ENCODE results near the gene SPTBN4.
"Not testable (repeated sequence)": the region's sequence is repeated elsewhere in the genome, so short reads cannot be mapped to it uniquely, and the experiment has no call there.

SPTBN4 gene

GRCh38 chr19:40493778-40494177 lies 27.0 kb downstream of the SPTBN4 start:
- Histone ChIP-seq H3K27ac (ENCODE audit: low read depth, low read length) (no peak overlapping the region), H3K4me1 (ENCODE audit: control insufficient read depth, insufficient read depth, low read length, unreplicated experiment) (no peaks in the 10 kb centered on the region)

GRCh38 chr19:40494191-40494838 lies 27.5 kb downstream of the SPTBN4 start:
- no peak overlapping the region for H3K4me3 ChIP-seq (ENCODE audit: low read depth, low read length)
- no peaks in the 10 kb centered on the region for H3K79me2 ChIP-seq (ENCODE audit: control insufficient read depth, insufficient read depth, low read length, unreplicated experiment)
- H3K4me1 ChIP-seq (ENCODE audit: control insufficient read depth, insufficient read depth, low read length, unreplicated experiment) = no peaks in the 10 kb centered on the region
- H2AFZ ChIP-seq (ENCODE audit: low read length, unreplicated experiment) = no peak overlapping the region
- H3K27ac ChIP-seq (ENCODE audit: low read depth, low read length) = no peak overlapping the region
- H3K36me3 ChIP-seq (ENCODE audit: insufficient read depth, low read length) = no peaks in the 10 kb centered on the region
- no peaks in the 10 kb centered on the region for H3K27me3 ChIP-seq (ENCODE audit: insufficient read depth, low read length)

More at GRCh38 chr19:40493778-40494177, 27.0 kb downstream of the SPTBN4 start:
- Histone ChIP-seq H3K4me3 (ENCODE audit: low read depth, low read length) (no peak overlapping the region), H3K36me3 (ENCODE audit: insufficient read depth, low read length) (no peaks in the 10 kb centered on the region), H3K79me2 (ENCODE audit: control insufficient read depth, insufficient read depth, low read length, unreplicated experiment) (no peaks in the 10 kb centered on the region), H2AFZ (ENCODE audit: low read length, unreplicated experiment) (no peak overlapping the region), H3K27me3 (ENCODE audit: insufficient read depth, low read length) (no peaks in the 10 kb centered on the region)

GRCh38 chr19:40497214-40497613 lies 30.4 kb downstream of the SPTBN4 start:
- Histone ChIP-seq H3K79me2 (ENCODE audit: control insufficient read depth, insufficient read depth, low read length, unreplicated experiment) (no peaks in the 10 kb centered on the region), H3K4me1 (ENCODE audit: control insufficient read depth, insufficient read depth, low read length, unreplicated experiment) (no peaks in the 10 kb centered on the region), H3K36me3 (ENCODE audit: insufficient read depth, low read length) (no peaks in the 10 kb centered on the region), H2AFZ (ENCODE audit: low read length, unreplicated experiment) (no peak overlapping the region), H3K27ac (ENCODE audit: low read depth, low read length) (no peak overlapping the region), H3K27me3 (ENCODE audit: insufficient read depth, low read length) (no peaks in the 10 kb centered on the region), H3K4me3 (ENCODE audit: low read depth, low read length) (no peak overlapping the region)

GRCh38 chr19:40499320-40499719 lies 32.5 kb downstream of the SPTBN4 start:
- Histone ChIP-seq H3K36me3 (ENCODE audit: insufficient read depth, low read length) (no peaks in the 10 kb centered on the region), H3K4me3 (ENCODE audit: low read depth, low read length) (no peak overlapping the region), H3K4me1 (ENCODE audit: control insufficient read depth, insufficient read depth, low read length, unreplicated experiment) (no peaks in the 10 kb centered on the region), H2AFZ (ENCODE audit: low read length, unreplicated experiment) (no peak overlapping the region), H3K27me3 (ENCODE audit: insufficient read depth, low read length) (no peaks in the 10 kb centered on the region), H3K79me2 (ENCODE audit: control insufficient read depth, insufficient read depth, low read length, unreplicated experiment) (no peaks in the 10 kb centered on the region), H3K27ac (ENCODE audit: low read depth, low read length) (no peak overlapping the region)

- H3K4me1 ChIP-seq (ENCODE audit: control insufficient read depth, insufficient read depth, low read length, unreplicated experiment); H3K36me3 ChIP-seq (ENCODE audit: insufficient read depth, low read length); H3K27me3 ChIP-seq (ENCODE audit: insufficient read depth, low read length); H3K4me3 ChIP-seq (ENCODE audit: low read depth, low read length); H3K27ac ChIP-seq (ENCODE audit: low read depth, low read length); H3K79me2 ChIP-seq (ENCODE audit: control insufficient read depth, insufficient read depth, low read length, unreplicated experiment); H2AFZ ChIP-seq (ENCODE audit: low read length, unreplicated experiment): not testable (repeated sequence)
Measured at GRCh38 chr19:40500678-40501530, 34.1 kb downstream of the SPTBN4 start.

GRCh38 chr19:40501599-40501998 lies 34.8 kb downstream of the SPTBN4 start:
- Histone ChIP-seq H3K79me2 (ENCODE audit: control insufficient read depth, insufficient read depth, low read length, unreplicated experiment) (no peaks in the 10 kb centered on the region), H3K36me3 (ENCODE audit: insufficient read depth, low read length) (no peaks in the 10 kb centered on the region), H3K27ac (ENCODE audit: low read depth, low read length) (no peak overlapping the region), H3K4me3 (ENCODE audit: low read depth, low read length) (no peak overlapping the region), H3K27me3 (ENCODE audit: insufficient read depth, low read length) (no peaks in the 10 kb centered on the region), H2AFZ (ENCODE audit: low read length, unreplicated experiment) (no peak overlapping the region), H3K4me1 (ENCODE audit: control insufficient read depth, insufficient read depth, low read length, unreplicated experiment) (no peaks in the 10 kb centered on the region)

GRCh38 chr19:40502081-40502480 lies 35.3 kb downstream of the SPTBN4 start:
- Histone ChIP-seq H3K36me3 (ENCODE audit: insufficient read depth, low read length) (no peaks in the 10 kb centered on the region), H3K4me1 (ENCODE audit: control insufficient read depth, insufficient read depth, low read length, unreplicated experiment) (no peaks in the 10 kb centered on the region), H3K27ac (ENCODE audit: low read depth, low read length) (no peak overlapping the region), H3K79me2 (ENCODE audit: control insufficient read depth, insufficient read depth, low read length, unreplicated experiment) (no peaks in the 10 kb centered on the region), H3K27me3 (ENCODE audit: insufficient read depth, low read length) (no peaks in the 10 kb centered on the region), H3K4me3 (ENCODE audit: low read depth, low read length) (no peak overlapping the region), H2AFZ (ENCODE audit: low read length, unreplicated experiment) (no peak overlapping the region)

- Histone ChIP-seq H3K27me3 (ENCODE audit: insufficient read depth, low read length) (no peaks in the 10 kb centered on the region), H3K4me3 (ENCODE audit: low read depth, low read length) (no peak overlapping the region), H3K36me3 (ENCODE audit: insufficient read depth, low read length) (no peaks in the 10 kb centered on the region), H2AFZ (ENCODE audit: low read length, unreplicated experiment) (no peak overlapping the region), H3K79me2 (ENCODE audit: control insufficient read depth, insufficient read depth, low read length, unreplicated experiment) (no peaks in the 10 kb centered on the region), H3K4me1 (ENCODE audit: control insufficient read depth, insufficient read depth, low read length, unreplicated experiment) (no peaks in the 10 kb centered on the region), H3K27ac (ENCODE audit: low read depth, low read length) (no peak overlapping the region)
Measured at GRCh38 chr19:40502647-40503319, 36.0 kb downstream of the SPTBN4 start.

GRCh38 chr19:40503320-40503695 lies 36.5 kb downstream of the SPTBN4 start:
- Histone ChIP-seq H3K79me2 (ENCODE audit: control insufficient read depth, insufficient read depth, low read length, unreplicated experiment) (no peaks in the 10 kb centered on the region), H3K36me3 (ENCODE audit: insufficient read depth, low read length) (no peaks in the 10 kb centered on the region), H3K4me3 (ENCODE audit: low read depth, low read length) (no peak overlapping the region), H3K27me3 (ENCODE audit: insufficient read depth, low read length) (no peaks in the 10 kb centered on the region), H3K27ac (ENCODE audit: low read depth, low read length) (no peak overlapping the region), H3K4me1 (ENCODE audit: control insufficient read depth, insufficient read depth, low read length, unreplicated experiment) (no peaks in the 10 kb centered on the region), H2AFZ (ENCODE audit: low read length, unreplicated experiment) (no peak overlapping the region)

GRCh38 chr19:40506099-40506498 lies 39.3 kb downstream of the SPTBN4 start:
- H3K27ac ChIP-seq (ENCODE audit: low read depth, low read length) = no peak overlapping the region
- no peaks in the 10 kb centered on the region for H3K4me1 ChIP-seq (ENCODE audit: control insufficient read depth, insufficient read depth, low read length, unreplicated experiment)
- no peaks in the 10 kb centered on the region for H3K36me3 ChIP-seq (ENCODE audit: insufficient read depth, low read length)
- no peaks in the 10 kb centered on the region for H3K79me2 ChIP-seq (ENCODE audit: control insufficient read depth, insufficient read depth, low read length, unreplicated experiment)
- H3K4me3 ChIP-seq (ENCODE audit: low read depth, low read length) = no peak overlapping the region
- no peaks in the 10 kb centered on the region for H3K27me3 ChIP-seq (ENCODE audit: insufficient read depth, low read length)
- H2AFZ ChIP-seq (ENCODE audit: low read length, unreplicated experiment) = no peak overlapping the region

All from ACC112 (cell line).